GM18907 (cell line): ENCODE data around the gene RBSN.
"Not testable (repeated sequence)": the region's sequence is repeated elsewhere in the genome, so short reads cannot be mapped to it uniquely, and the experiment has no call there.

Source experiments
- ATAC-seq: cut with Tn5 transposase; IDR thresholded peaks from one replicate; pipeline ENCODE4 v1.9.1; 2021; ENCODE audit warnings: mild to moderate bottlenecking, moderate library complexity; ENCODE audit not compliant: unreplicated experiment

RBSN gene

DNA sequence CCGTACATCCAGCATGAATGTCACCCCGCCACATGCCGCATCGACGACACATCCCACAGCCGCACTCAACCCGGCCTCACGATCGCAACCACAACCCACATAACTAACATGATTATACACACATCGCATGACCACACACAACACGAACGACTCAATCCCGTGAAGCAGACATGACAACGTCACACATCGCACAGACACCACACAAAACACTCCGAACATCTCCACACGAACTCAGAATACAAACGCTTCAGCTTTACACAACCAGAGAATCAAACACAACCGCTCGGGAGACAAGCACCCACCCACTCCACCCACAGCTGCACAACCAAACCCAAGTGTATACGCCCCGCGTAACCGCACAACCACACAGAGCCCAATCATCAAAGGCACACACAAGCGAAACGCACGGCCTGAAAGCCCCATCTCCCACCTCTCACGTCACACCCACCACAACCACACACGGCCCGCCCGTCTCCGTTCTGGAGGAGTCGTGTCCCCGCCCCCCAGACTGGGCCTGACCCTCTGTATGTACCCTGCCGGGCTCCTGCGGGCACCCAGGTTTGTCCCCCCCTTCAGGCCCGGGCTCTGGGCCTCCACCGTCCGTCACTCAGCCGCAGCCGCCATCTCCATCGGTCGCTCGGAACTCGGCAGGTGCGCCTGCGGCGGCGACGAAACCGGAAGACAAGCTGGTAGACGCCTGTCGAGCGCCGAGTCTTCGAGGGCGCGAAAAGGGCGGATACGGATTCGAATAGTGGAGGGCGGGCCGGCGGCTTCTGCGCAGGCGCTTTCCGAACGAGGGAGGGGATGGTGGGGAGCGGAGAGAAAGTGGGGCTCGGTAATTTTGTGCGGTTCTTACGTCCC, at the start of gene RBSN:
Gene RBSN, minus strand, starts transcription at position 646 of the 861 bp plus-strand sequence. CDS start 3,028 bp downstream, outside the sequence.
- peak; percentile 88 for ATAC-seq

DNA sequence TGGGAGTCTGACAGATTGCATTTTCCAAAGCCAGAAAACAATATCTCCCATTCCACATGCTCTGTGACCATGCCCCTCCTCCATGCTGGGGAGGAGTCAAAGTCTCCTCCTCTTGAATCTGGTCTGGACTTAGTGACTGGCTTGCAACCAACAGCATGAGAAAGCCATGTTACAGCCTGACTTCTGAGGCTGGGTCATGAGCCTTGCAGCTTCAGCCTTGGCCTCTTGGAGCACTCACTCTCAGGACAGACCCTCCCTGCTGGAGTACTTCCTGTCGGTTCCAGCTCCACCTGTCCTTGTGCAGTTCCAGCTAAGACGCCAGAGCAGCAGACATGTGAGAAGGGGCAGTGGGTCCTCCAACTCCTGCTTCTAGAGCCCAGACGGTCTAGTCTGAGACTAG, 49.7 kb upstream of the RBSN start:
- no peak for ATAC-seq

DNA sequence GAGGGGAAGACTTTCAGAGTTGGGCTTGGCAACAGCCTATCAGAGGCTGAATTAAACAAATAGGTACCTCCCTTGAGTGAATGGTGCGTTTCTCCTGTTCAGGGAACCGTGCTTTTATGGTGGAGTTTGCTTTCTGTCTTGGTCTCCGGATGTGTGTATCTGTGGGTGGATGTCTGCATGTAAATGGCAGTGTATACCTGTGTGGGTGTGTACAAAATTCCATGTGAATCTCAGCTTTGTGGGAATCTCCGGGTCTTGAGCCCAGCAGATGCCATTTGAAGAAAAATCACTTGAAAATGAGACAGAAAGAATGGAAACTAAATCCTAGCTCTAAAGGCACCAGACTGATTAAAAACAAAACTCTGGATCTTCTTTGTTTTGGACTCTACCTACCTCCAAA, 37.9 kb upstream of the RBSN start:
- ATAC-seq: not testable (repeated sequence)

DNA sequence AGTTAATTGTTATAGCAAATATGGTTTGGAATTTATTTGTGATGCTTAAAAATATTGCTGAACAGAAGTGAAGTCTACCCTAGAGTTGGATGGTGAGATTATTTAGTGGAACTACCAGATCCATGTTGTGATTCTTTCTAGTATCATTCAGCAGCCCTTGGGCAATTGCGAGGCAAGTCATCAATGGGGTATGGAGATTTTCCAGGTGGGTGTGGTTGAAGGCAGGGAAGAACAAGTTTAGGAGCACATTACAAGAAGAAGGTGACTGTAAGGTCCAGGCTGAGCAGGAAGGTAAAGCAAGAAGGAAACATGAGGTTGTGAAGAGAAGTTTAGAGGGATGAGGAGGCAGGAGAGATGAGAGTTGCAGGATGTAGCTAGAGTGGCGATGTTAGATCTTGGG, 36.0 kb upstream of the RBSN start:
- ATAC-seq: not testable (repeated sequence)

DNA sequence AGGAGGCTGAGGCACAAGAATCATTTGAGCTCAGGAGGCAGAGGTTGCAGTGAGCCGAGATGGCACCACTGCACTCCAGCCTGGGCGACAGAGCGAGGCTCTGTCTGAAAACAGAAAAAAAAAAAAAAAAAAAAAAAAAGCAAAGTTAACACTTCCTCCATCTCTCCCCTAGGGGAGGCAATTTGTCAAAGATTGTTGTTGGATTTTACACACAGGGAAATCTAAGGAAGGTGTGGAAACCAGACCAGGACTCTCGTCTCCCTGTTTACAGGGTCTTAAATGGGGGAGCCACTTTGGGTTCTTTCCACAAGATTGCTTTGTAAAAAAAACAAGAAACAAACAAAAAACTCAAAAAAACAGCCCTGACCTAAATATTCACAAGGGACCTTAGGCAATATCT, 29.5 kb upstream of the RBSN start:
- ATAC-seq: not testable (repeated sequence)

DNA sequence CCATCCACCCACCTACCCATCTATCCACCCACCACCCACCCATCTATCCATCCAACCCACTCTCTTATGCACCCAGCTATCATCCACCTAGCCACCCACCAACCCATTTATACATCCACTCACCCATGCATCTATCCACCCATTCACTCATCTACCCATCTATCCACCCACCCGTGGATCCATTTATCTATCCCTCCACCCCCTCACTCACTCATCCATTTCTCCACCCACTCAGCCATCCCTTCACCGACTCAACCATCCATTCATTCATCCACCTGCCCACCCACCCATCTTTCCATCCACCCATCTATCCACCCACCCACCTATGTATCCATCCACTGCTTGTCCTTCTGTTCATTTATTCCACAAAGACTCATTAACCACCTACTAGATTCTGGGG, 28.0 kb upstream of the RBSN start:
- ATAC-seq: not testable (repeated sequence)

DNA sequence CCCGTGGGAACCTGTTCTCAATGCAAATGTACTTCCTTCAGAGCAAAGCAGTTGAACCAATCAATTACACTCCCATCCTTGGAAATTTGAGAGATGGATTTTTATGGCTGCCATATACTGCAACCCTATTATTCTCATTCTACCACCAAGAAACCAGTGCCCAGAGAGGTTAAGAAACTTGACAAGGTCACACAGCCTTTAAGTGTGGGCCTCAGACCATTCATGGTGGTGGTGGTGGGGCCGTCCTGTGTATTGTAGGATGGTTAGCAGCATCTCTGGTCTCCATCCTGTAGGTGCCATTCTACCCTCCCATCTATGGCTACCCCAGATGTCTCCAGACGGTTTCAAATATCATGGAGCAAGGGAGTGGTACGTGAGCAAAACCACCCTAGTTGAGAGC, 23.4 kb upstream of the RBSN start:
- ATAC-seq: no peak

DNA sequence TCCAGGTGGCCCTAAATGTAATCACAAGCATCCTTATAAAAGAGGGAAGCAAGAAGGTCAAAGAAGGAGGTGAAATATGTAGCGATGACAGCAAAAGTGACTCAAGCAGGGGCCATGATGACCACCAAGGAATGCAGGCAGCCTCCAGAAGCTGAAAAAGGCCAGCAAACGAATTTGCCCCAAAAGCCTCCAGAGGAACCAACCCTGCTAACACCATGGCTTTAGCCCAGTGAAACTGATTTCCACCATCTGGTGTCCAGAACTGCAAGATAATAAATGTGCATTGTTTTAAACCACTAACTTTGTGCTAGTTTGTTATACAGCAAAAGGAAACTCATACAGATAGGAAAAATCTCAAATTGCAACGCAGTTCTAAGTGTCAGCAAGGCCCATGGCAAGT, 23.0 kb upstream of the RBSN start:
- no peak for ATAC-seq

DNA sequence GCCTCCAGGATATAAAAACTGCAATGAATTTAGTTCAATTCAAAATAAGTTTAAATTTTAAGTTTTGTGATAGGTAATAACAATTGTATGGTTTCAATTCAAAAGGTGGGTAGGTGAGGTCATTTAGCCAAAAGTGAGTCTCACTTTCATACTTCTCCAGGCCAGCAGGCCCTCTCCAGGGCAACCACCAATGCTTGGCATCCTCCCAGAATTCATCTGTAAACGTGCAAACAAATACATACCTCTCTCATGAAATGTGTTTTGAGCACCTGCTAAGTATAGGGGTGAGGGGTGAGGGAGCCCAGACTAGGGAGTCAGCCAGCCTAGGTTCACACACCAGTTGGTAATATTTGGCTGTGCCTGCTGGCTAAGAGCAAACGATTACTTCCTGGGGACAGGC, 22.0 kb upstream of the RBSN start:
- no peak for ATAC-seq

DNA sequence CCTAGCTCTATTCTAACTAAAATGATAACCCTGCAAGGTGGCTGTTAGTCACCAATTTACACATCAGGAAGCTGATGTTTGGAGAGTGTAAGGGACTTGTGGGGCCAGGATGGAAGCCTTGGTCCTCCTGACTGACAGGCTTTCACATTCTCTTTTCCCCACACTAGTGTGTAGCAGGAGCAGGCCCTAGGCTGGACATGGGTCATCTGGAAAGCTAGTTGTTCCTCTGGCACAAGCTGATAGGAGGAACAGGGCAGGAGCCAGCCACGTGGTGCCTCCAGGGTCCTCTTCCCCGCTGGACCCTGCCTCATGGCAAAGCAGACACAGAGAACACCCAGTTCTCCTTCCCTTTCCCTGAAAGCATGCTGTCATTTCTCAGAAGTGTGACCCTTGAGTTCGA, 18.1 kb upstream of the RBSN start:
- no peak for ATAC-seq

DNA sequence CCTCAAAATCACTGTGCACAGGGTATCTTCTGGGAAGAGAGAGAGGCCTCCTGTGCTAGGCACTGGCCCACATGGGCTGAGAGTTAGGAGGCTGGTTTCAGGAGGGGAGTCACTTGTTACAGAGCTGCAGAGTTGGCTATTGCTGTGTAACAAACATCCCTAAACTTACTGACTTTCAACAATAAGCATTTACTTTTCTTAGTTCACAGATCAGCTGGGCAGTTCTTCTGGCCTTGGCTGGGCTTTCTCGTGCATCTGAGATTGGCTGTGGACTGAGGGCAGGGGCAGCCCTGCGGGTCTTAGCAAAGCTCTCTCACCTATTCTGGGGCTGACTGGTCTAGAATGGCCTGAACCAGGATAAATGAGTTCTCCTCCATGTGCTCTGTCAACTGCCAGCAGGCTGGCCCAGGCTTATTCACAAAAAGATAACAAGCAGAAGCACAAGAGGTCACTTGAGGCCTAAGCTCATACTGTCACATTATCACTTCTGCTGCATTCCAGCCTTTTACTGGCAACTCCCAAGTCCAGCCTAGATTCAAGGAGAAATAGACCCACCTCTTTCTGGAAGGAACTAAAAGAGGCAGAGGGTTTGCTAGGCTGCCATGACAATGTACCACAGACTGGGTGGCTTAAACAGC, 17.2 kb upstream of the RBSN start:
- no peak for ATAC-seq

DNA sequence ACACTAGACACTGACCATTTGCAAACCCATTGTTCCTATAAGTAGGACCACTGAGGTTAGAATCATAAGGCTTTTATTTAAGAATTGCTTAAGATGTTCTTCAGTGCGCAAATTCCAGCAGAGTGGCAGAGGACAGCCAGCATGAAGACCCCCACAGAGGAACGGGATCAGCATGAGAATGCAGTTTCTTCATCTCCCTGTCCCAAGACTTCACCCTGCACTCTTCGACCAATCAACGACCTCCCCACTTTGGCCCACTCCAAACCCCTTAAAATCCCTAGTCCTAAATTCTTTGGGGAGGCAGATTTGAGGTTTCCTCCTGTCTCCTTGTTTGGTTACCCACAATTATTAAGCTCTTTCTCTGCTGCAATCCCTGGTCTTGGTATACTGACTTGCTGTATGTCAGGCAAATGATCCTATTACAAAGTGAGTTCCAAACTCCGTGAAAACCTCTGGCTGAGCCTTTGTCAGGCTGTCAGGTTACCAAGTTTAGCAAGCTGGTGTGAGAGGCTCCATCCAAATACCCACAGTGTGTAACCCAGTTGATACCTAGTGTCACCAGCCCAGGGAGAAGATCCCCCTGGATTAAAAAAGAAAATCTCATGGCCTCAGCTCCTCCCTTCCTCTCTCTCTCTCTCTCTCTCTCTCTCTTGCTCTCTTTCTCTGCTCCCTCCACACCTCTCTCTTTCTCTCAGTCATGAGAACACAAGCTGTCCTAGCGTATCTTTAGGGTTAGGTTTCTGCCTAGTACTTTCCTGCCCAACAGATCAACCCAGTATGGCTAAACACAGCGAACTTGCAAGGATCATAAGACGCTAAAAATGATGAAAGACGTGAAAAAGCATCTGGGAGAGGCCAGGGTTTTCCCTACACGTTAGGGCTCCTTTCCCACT, 15.8 kb upstream of the RBSN start:
- ATAC-seq: no peak

DNA sequence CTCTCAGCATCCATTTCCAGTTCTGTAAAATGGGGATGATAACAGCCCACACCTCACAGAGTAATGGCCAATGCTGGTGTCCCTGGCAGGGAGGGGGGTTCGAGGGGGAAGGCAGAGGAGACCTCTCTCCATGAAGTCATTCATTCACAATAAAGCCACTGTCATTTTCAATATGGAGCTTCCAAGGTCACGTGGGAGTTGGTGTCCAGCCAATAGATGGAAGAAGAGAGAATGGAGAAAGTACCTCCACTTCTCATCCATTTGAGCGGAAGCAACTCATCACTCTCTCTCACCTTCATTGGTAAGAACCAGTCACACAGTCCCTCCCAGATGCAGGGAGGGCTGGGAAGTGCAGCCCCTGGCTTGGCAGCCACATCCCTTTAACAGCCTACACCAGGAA, 14.9 kb upstream of the RBSN start:
- ATAC-seq: no peak

DNA sequence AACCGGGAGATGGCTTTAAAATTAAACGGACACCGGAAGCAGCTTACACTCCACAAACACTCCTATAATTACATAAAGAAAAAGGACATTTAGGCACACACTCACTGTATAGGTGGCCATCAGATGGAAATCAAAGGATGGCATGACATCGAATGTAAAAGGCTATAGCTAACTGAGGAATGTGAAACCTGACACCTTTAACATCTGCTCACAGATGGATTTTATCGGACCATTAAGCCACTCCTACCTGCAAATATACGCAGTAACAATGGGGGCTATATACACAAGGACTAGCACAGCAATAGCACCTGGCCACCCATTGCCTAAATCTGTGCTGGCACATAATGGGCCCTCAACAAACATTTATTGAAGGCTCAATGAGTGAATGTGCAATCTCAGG, 14.5 kb upstream of the RBSN start:
- no peak for ATAC-seq

DNA sequence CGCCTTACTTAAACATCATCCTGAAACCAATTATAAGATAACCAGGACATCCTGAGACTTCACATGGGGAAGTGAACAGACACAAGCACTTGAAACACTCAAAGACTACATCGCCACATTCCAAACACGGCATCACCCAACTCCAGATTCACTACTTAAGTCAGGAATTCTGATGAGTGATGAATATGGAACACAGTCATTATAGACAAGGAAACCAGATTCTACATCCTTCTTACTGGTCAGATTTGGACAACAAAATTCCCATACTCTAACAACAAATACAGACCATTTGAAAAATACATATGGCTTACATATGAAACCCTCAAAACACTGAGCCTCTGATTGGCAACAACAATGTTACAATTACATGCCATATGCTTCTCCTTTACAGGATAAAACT, 13.1 kb upstream of the RBSN start:
- no peak for ATAC-seq

DNA sequence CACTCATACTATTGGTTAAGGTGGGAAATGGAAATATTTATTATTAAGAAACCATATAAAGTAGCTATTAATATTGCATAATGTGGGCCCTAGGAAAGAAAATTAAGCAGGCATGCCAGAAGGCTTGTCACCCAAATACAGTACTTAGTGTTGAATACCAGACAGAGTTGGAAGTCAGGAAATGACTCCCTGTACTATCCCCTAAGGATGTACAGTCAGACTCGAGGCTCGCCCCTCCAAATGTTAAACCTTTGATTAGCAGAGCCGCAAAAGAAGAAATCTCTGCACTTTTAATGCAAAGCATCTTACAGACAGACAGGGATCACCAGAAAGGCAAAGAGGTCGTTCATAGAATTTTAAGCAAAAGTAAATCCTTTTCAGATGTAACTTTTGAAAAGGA, 11.3 kb upstream of the RBSN start:
- ATAC-seq: no peak

DNA sequence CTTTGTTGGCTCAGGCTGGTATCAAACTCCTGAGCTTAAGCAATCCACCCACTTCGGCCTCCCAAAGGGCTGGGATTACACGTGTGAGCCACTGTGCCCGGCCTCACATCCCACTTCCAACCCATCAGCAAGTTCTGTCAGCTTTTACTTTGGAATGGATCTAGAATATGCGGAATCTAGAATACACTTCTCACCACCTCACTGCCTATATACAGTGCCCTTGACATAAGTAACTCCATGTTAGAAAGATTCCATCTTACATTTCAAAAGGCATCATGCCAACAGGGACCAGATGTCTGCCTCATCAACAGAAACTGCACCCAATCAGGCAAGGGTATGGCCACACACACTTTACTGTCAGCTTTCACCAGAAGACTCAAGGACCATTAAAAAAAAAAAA, 9.9 kb upstream of the RBSN start:
- no peak for ATAC-seq

DNA sequence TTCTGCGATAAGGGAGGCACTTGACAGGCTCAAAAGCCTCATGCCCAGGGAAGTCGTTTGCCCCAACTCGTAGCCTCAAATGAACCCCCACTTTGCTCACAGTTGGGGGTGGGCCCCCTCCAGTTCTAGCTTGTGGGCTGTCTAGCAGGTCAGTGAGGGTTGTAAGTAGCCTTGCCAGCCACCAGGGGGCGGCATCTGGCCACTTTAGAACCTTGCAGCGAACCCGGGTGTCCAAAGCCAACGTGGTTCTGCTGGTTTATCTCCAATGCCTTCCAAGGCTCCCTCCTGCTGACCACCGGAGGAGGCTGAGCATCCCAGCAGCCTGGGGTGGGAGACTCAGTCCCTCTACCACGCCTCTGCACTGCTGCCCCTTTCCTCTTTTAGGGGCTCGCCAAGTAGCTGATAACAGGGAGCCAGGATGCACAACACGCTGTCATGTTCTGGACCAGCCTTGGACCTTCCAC, 9.2 kb upstream of the RBSN start:
- ATAC-seq: peak; percentile 69

DNA sequence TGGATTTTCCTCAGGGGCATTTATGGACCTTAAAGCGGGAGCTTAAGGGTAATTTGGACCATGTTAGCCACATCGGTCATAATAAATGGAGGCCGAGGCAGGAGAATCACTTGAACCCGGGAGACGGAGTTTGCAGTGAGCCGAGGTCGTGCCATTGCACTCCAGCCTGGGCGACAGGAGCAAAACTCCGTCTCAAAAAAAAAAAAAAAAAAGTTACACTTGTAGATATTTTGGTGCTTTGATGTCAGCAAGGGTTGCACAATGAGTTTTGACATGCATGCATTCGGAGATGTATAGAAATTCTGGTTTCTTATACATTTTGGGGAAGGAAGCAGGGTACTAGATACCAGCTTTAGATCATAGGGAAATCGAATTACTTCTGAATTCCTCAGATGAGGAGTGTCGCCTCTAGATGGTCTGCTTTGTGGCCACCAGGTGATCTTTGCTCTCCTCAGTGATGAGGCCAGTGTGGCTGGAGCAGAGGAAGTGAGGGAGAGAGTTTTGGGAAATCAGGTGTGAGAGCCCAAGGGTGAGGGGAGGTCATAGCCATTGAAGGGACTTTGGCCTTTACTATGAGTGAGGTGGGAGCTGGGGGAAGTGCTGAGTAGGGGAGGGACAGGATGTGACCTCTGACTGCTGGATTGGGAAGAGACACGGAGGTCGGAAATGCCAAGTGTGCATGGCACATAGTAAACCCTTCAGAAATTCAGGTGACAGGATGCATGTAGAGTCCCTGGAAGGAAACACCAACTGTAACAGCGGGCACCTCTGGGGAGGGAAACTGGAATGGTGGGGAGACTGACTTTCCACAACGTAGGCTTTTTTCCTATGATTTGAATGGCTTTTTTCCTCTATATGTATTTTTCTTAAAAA, 8.4 kb upstream of the RBSN start:
- ATAC-seq: no peak

DNA sequence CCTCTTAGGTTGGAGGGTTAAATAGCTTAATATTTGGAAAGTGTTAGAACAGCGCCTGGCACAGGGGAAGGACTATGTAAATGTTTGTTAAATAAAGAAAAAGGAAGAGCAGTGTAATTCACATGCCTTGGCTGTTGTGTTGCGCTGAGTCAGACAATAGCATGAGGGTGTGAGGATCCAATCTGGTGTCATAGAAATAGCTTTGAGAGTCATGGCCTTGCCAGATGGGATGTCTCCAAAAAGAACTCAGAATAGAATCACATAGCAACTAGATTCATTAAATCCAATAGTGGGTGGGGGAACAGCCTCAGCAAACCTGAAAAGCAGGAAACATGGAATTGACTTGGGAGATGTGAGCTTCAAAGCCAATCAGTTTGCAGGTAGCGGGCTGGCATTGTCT, 3.9 kb upstream of the RBSN start:
- ATAC-seq: no peak
